ENCODE measurements around the gene TEX29.

Gene TEX29

GRCh38 chr13:111347438-111347837 lies 27.0 kb downstream of the TEX29 start:
- no peak overlapping the region for H3K4me3 ChIP-seq (ENCODE audit: low read depth, low read length)
- no peak for TF ChIP-seq CTCF (IDR thresholded peaks at IDR 0.05; ENCODE audit: low read depth, low read length)
- no peaks in the 10 kb centered on the region for H3K36me3 ChIP-seq
- H3K27ac ChIP-seq, result no peak overlapping the region
- H3K9me3 ChIP-seq (ENCODE audit: severe bottlenecking), result peaks cover 8% of the 10 kb centered on the region
- H3K27me3 ChIP-seq (ENCODE audit: insufficient read depth, low read depth, severe bottlenecking), result peaks cover 100% of the 10 kb centered on the region
- no peak for DNase-seq

GRCh38 chr13:111353508-111353907 lies 33.1 kb downstream of the TEX29 start:
- Histone ChIP-seq H3K9me3 (ENCODE audit: severe bottlenecking) (no peaks in the 10 kb centered on the region), H3K36me3 (no peaks in the 10 kb centered on the region), H3K27me3 (ENCODE audit: insufficient read depth, low read depth, severe bottlenecking) (peaks cover 98% of the 10 kb centered on the region), H3K27ac (no peak overlapping the region), H3K4me3 (ENCODE audit: low read depth, low read length) (no peak overlapping the region)
- no peak for TF ChIP-seq CTCF (IDR thresholded peaks at IDR 0.05; ENCODE audit: low read depth, low read length)
- DNase-seq, result no peak

GRCh38 chr13:111354789-111355188 lies 34.3 kb downstream of the TEX29 start:
- no peak for DNase-seq
- Histone ChIP-seq H3K27ac (no peak overlapping the region), H3K4me3 (ENCODE audit: low read depth, low read length) (no peak overlapping the region), H3K27me3 (ENCODE audit: insufficient read depth, low read depth, severe bottlenecking) (peaks cover 96% of the 10 kb centered on the region), H3K9me3 (ENCODE audit: severe bottlenecking) (no peaks in the 10 kb centered on the region), H3K36me3 (no peaks in the 10 kb centered on the region)
- TF ChIP-seq CTCF (IDR thresholded peaks at IDR 0.05; ENCODE audit: low read depth, low read length), result no peak

- H3K9me3 ChIP-seq (ENCODE audit: severe bottlenecking), result no peaks in the 10 kb centered on the region
- no peak overlapping the region for H3K27ac ChIP-seq
- H3K4me3 ChIP-seq (ENCODE audit: low read depth, low read length), result no peak overlapping the region
- H3K27me3 ChIP-seq (ENCODE audit: insufficient read depth, low read depth, severe bottlenecking), result peaks cover 96% of the 10 kb centered on the region
- DNase-seq, result no peak
- no peak for TF ChIP-seq CTCF (IDR thresholded peaks at IDR 0.05; ENCODE audit: low read depth, low read length)
- H3K36me3 ChIP-seq, result no peaks in the 10 kb centered on the region
These were observed 36.4 kb downstream of the TEX29 start for GRCh38 chr13:111356795-111357194.

GRCh38 chr13:111359237-111359915 lies 38.9 kb downstream of the TEX29 start:
- H3K36me3 ChIP-seq, result no peaks in the 10 kb centered on the region
- H3K9me3 ChIP-seq (ENCODE audit: severe bottlenecking), result no peaks in the 10 kb centered on the region
- no peak overlapping the region for H3K27ac ChIP-seq
- no peak overlapping the region for H3K4me3 ChIP-seq (ENCODE audit: low read depth, low read length)
- H3K27me3 ChIP-seq (ENCODE audit: insufficient read depth, low read depth, severe bottlenecking), result peaks cover 97% of the 10 kb centered on the region
- no peak for DNase-seq
- TF ChIP-seq CTCF (IDR thresholded peaks at IDR 0.05; ENCODE audit: low read depth, low read length), result no peak

- Histone ChIP-seq H3K36me3 (no peaks in the 10 kb centered on the region), H3K27me3 (ENCODE audit: insufficient read depth, low read depth, severe bottlenecking) (peaks cover 95% of the 10 kb centered on the region), H3K27ac (no peak overlapping the region), H3K9me3 (ENCODE audit: severe bottlenecking) (no peaks in the 10 kb centered on the region), H3K4me3 (ENCODE audit: low read depth, low read length) (no peak overlapping the region)
- no peak for DNase-seq
- no peak for TF ChIP-seq CTCF (IDR thresholded peaks at IDR 0.05; ENCODE audit: low read depth, low read length)
These were observed 39.5 kb downstream of the TEX29 start for GRCh38 chr13:111359930-111360329.
